Smooth muscle cell (in vitro differentiated cells): Measurements from ENCODE around the gene GALNS. TPM values are rescaled to one million over a fixed set of nuclear protein-coding genes. Genes with fewer than 3 reads are reported as not detected.

Experiments
- DNase-seq: peaks from one replicate; lab custom pipeline; 2025; ENCODE audit not compliant: unreplicated experiment; lab: John Stamatoyannopoulos, UW
- H2AFZ ChIP-seq: fragments of 200-600 bp; sonication (generic); 2 replicates; pipeline ENCODE4 v1.6.0; 2016; ENCODE audit warnings: antibody characterized with exemption, low read depth, mild to moderate bottlenecking
- H3F3A ChIP-seq: fragments of 200-600 bp; sonication (generic); 2 replicates; pipeline ENCODE4 v1.6.0; 2017; ENCODE audit warnings: antibody characterized with exemption, low read depth
- H3K27ac ChIP-seq: fragments of 200-600 bp; sonication (generic); 2 replicates; pipeline ENCODE4 v1.5.1; 2016; ENCODE audit warnings: low read depth, mild to moderate bottlenecking
- H3K27me3 ChIP-seq: fragments of 200-600 bp; sonication (generic); 2 replicates; pipeline ENCODE4 v1.6.1; 2016; ENCODE audit warnings: low read depth, mild to moderate bottlenecking
- H3K36me3 ChIP-seq: fragments of 200-600 bp; sonication (generic); 2 replicates; pipeline ENCODE4 v1.5.1; 2016; ENCODE audit warnings: low read depth
- H3K4me1 ChIP-seq: fragments of 200-600 bp; sonication (generic); 2 replicates; pipeline ENCODE4 v1.5.1; 2016; ENCODE audit warnings: low read depth
- H3K4me2 ChIP-seq: fragments of 200-600 bp; sonication (generic); 2 replicates; pipeline ENCODE4 v1.6.0; 2016; ENCODE audit warnings: mild to moderate bottlenecking
- H3K4me3 ChIP-seq: fragments of 200-600 bp; sonication (generic); 2 replicates; pipeline ENCODE4 v1.5.1; 2016; ENCODE audit warnings: mild to moderate bottlenecking
- H3K79me2 ChIP-seq: fragments of 200-600 bp; sonication (generic); 2 replicates; pipeline ENCODE4 v1.6.0; 2016; ENCODE audit warnings: low read depth, mild to moderate bottlenecking
- H3K9ac ChIP-seq: fragments of 200-600 bp; sonication (generic); 2 replicates; pipeline ENCODE4 v1.6.0; 2016; ENCODE audit warnings: low read depth
- H3K9me3 ChIP-seq: fragments of 200-600 bp; sonication (generic); replicated peaks from 2 replicates; pipeline ENCODE4 v1.5.1; 2016; ENCODE audit warnings: low read depth
- H4K20me1 ChIP-seq: fragments of 200-600 bp; sonication (generic); 2 replicates; pipeline ENCODE4 v1.6.0; 2016; ENCODE audit warnings: low read depth
- WGBS: methylation state at CpG from one replicate; pipeline ENCODE4 v1.1.7; 2016; ENCODE audit warnings: low lambda C conversion rate; 5-methylcytosine and 5-hydroxymethylcytosine counted together
- polyA plus RNA-seq: library from polyadenylated mRNA; unstranded; fragments of >200 nt; fragmentation: Nextera tagmentation; extraction: Ambion mirVana; gene quantifications from 2 replicates; pipeline ENCODE4 v1.2.1, GENCODE V29; 2016
- total RNA-seq: library from RNA; depleted of rRNA; stranded (reverse); fragments of >200 nt; gene quantifications from 2 replicates; pipeline ENCODE4 v1.2.3, GENCODE V29; 2014
- TF ChIP-seq, protein P1 (sequence below): fragments of 200-600 bp; sonication (generic); IDR thresholded peaks from 2 replicates; pipeline ENCODE4 v1.5.1; 2017; ENCODE audit warnings: borderline replicate concordance, mild to moderate bottlenecking, antibody characterized with exemption; ENCODE audit not compliant: insufficient read depth, poor library complexity, severe bottlenecking

Gene GALNS
- total and polyA plus RNA-seq, 2 experiments from 2014 or later, result 20.8 to 21.3 TPM

DNA sequence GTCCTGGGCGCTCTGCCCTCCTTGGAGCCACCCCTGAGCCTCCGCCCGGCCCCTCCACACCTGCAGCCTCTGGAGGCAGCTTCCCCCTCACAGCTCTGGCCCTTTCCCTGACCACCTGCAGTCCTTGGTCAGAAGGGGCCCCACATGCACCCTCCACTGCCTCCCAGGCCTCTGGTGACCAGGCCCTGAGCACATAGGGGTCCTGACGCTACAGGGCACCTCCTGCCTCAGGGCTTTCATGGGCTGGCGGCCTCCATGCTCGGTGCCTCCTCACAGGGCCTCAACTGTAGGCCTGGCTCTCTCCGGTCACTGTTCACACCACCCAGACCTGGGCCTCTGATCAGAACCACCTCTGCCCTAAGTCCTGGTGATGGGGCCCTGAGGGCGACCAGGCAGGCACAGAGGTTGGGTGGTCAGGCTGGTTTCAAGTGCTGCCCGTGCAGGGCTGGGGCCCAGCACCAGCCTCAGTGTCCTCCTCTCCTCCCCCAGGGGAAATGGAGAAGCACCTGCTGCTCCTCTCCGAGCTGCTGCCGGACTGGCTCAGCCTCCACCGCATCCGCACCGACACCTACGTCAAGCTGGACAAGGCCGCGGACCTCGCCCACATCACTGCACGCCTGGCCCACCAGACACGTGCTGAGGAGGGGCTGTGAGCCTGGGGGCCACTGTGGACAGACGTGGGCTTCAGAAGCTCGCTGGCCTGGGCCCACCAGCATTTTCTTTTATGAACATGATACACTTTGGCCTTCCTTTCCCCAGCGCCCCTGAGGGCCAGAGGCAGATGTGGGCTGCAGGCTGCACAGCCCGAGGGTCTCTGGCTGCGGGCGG is 48.9 kb downstream of the GALNS start:
- Histone ChIP-seq H3K4me3 (no peak overlapping the region), H3K4me2 (no peak overlapping the region), H2AFZ (no peak overlapping the region), H3K27me3 (no peaks in the 10 kb centered on the region), H3F3A (peaks cover under 1% of the 10 kb centered on the region), H3K9ac (no peak overlapping the region), H3K36me3 (no peaks in the 10 kb centered on the region), H3K9me3 (no peaks in the 10 kb centered on the region), H3K79me2 (no peaks in the 10 kb centered on the region), H4K20me1 (peaks cover 9% of the 10 kb centered on the region), H3K4me1 (peaks cover 20% of the 10 kb centered on the region), H3K27ac (no peak overlapping the region)
- TF ChIP-seq, protein P1, sequence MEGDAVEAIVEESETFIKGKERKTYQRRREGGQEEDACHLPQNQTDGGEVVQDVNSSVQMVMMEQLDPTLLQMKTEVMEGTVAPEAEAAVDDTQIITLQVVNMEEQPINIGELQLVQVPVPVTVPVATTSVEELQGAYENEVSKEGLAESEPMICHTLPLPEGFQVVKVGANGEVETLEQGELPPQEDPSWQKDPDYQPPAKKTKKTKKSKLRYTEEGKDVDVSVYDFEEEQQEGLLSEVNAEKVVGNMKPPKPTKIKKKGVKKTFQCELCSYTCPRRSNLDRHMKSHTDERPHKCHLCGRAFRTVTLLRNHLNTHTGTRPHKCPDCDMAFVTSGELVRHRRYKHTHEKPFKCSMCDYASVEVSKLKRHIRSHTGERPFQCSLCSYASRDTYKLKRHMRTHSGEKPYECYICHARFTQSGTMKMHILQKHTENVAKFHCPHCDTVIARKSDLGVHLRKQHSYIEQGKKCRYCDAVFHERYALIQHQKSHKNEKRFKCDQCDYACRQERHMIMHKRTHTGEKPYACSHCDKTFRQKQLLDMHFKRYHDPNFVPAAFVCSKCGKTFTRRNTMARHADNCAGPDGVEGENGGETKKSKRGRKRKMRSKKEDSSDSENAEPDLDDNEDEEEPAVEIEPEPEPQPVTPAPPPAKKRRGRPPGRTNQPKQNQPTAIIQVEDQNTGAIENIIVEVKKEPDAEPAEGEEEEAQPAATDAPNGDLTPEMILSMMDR, result no peak
- no peak for DNase-seq
- 94% methylated on average over 26 of the region's 26 CpGs for WGBS

DNA sequence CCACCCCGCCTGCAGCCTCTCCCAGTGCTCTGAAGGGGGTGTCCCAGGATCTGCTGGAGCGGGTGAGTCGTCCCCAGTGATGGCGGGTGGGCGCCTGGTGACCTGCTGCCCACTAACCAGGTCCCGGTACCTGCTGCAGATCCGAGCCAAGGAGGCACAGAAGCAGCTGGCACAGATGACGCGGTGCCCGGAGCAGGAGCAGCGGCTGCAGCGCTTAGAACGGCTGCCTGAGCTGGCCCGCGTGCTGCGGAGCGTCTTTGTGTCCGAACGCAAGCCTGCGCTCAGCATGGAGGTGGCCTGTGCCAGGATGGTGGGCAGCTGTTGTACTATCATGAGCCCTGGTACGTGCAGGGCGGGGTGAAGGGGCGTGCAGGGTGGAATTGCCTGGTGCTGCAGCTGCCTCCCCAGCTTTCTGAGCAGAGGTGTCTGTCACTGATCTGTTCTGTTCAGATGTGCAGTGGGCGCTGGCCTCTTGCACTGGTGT is 49.6 kb downstream of the GALNS start:
- H4K20me1 ChIP-seq, result peaks cover 9% of the 10 kb centered on the region
- DNase-seq, result no peak
- no peak overlapping the region for H3K27ac ChIP-seq
- no peak overlapping the region for H2AFZ ChIP-seq
- TF ChIP-seq, protein P1, result no peak
- H3K4me3 ChIP-seq, result no peak overlapping the region
- no peak overlapping the region for H3K4me2 ChIP-seq
- H3F3A ChIP-seq, result peaks cover 2% of the 10 kb centered on the region
- H3K4me1 ChIP-seq, result peaks cover 20% of the 10 kb centered on the region
- no peaks in the 10 kb centered on the region for H3K9me3 ChIP-seq
- 99% methylated on average over 24 of the region's 24 CpGs for WGBS
- H3K79me2 ChIP-seq, result no peaks in the 10 kb centered on the region
- H3K27me3 ChIP-seq, result no peaks in the 10 kb centered on the region
- H3K9ac ChIP-seq, result no peak overlapping the region
- H3K36me3 ChIP-seq, result no peaks in the 10 kb centered on the region

GRCh38 chr16:88806491-88807111 is 50.1 kb downstream of the GALNS start:
- Histone ChIP-seq H4K20me1 (peaks cover 9% of the 10 kb centered on the region), H3F3A (peaks cover 2% of the 10 kb centered on the region), H3K4me2 (no peak overlapping the region), H3K27ac (no peak overlapping the region), H3K9me3 (no peaks in the 10 kb centered on the region), H2AFZ (no peak overlapping the region), H3K9ac (no peak overlapping the region), H3K79me2 (no peaks in the 10 kb centered on the region), H3K4me1 (peaks cover 20% of the 10 kb centered on the region), H3K36me3 (no peaks in the 10 kb centered on the region), H3K27me3 (no peaks in the 10 kb centered on the region), H3K4me3 (no peak overlapping the region)
- no peak for DNase-seq
- WGBS, result 92% methylated on average over 23 of the region's 27 CpGs
- TF ChIP-seq, protein P1, result no peak
